Embryonic facial prominence (tissue), 1 donor: ENCODE data around the gene GRIP1.

Experiments
- DNase-seq: peaks from one replicate; pipeline ENCODE4 v3.0.0-alpha.2; 2016; ENCODE audit errors: extremely low spot score

GRIP1 gene

DNA sequence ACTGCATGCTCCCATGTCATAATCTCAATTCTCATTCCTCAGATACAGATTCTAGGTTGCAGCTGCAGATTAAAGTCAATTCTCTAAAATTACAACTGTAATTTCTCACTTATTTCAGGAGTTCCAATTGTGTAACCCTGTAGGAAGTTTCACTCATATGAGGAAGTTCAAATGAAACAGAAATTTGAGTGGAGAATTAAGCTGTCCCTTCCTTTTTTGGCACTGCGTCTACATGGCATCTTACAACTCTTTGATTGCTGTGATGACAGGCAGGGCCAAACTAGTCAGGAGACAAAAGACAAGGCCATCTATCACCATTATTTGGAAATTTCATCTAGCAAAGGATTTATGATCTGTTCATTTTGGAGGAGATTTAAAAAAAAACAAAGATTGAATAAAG, 13.3 kb upstream of the GRIP1 start:
- DNase-seq = no peak

DNA sequence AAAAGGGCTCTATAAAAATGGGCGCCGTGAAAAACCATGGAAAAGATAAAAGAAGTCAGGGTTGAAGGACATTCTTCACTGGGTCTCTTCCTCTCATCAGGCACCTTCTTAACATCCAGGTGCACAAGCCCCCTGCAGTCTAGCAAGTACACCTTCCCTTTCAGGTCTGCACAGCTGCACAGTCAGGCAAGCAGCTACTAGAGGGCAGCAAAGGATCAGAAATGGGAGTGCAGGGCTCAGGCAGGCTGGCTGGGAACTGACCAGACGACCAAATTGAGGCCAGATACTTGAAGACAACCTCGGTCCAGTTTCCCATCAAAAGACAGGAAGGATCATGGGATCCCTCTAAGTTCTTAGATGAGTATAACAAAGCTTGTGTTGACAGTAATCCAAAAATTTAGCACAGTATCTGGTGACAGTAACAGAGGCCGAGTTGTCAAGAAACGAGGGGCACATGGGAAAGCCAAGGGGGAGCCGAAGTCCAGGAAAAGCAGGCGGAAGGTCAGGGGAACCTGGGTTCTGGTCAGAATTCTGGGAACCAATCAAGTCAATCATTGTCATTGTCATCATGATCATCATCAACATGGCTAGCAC, 10.1 kb upstream of the GRIP1 start:
- no peak for DNase-seq

DNA sequence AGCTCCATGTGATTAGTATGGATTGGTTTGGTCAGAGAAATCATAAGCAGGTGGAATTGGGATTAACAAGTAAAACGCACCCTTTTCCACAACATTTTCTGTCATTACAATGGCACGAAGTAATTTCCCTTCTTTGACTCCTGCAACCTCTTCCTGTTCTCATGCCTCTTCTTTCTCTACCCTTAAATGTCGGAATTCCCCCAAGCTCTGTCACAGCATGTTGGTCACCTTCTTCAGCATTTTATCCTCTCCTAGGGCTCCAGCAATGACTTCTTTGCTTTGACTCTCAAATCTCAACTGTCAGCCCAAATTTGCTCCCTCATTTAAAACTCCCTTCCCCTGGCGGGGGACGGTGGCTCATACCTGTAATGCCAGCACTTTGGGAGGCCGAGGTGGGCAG, 5.3 kb upstream of the GRIP1 start:
- DNase-seq = no peak

DNA sequence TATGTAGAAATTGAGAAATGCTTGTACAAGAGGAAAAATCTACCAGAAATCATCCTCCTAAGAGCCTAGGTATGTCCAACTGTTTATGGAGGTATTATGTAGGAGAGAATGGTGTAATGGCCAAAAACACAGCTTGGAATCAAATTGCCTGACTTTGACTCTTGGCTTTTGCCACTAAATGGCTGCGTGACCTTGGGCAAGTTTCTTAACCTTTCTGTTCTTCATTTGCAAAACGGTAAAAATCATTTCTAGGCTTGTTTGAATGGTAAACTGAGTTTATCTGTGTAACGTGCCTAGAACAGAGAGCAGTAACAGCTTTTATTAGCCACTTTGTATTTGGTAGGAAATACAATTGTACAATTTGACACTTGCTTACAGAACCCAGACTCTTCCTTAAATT, 4.9 kb upstream of the GRIP1 start:
- DNase-seq = no peak

DNA sequence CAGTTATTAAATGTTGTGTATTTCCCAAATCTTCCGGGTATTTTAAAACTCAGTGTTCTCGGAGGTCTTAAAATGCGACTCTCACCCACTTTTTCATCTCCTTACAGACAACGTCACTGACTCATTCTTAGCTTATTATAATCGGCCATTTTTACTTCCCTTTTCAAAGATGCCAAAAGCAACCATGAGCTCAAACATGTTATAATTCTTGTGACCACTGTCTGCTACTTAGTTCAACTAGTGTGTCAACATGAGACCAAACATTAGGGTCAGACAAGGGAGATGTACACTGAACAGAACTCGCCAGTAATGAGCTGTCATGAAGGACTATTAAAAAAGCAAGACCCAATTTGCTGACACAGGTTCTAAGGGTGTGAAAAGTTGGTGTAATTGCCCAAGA, 4.2 kb upstream of the GRIP1 start:
- DNase-seq = no peak

DNA sequence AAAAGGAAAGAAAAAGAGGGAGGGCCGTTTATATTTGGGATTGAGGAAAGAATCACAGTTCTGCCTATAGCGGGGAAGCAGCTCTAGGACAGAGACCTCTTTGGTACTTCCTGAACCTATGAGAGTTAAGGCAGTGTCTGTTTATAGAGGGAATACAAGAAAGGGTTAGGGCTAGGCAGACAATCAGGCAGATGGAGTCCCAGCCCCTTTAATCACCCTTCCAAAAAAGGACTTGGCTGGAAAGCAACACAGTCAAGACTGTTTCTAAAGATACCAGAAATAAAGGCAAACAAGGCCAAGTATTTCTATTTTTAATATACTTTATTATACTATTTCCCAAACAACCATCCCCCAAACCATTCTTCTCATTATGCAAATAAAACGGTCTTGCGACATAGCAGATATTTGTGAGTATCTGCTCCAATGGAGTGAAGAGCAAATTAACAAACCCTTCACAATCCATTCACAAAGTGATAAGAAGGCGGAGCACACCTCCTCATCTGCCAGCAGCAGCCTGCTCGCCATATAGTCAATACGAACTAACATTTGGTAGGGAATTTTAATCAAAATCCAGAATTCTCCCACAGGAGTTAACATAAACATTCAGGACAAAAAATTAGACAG, 697 bp upstream of the GRIP1 start:
- DNase-seq = no peak

DNA sequence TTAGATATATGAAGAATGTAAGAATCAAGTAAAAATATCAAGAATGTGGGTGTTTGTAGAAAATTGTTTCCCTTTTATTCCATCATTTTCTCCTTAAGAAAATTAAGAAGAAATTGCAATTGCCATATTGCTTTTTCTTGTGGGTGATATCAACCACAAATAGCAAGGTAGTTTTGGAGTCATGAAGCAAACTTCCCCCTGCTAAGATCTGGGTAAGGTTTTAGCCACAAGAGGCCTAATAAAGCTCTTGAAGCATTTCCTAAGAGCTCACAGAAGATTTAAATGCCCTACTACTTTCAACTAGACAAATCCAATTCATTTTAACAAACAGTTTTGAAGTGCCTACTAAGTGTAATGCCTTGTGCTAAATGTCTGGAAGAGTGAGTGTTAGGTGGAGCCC, 2.6 kb downstream of the GRIP1 start:
- DNase-seq = no peak

DNA sequence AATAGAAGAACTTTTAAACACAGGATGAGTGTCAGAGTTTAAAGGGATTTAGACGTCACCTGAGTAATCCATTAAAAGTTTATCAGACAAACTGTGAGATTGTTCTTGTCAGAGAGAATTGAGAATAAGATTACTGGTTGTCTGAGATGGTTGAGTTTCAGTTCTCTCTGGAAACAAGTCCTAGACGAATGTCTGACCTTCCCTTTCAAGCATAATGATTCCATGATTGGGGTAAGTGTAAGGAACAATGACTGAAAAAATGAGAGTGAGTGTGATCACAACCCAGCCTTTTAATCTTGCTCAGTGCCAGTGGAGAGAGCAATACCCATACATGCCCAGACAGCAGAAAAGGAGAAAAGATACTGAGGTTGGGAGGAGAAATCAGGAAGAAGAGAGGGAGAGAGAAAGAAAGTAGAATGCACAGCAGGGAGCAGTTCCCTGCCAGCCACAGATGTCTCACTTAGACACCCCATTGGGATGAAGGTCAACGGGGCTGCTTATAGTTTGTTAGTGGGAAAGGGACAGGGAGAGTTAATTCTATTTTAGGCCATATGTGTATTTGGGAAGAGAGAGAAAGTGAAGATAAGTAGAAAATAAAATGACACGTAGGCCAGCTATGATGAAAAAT, 4.3 kb downstream of the GRIP1 start:
- no peak for DNase-seq

DNA sequence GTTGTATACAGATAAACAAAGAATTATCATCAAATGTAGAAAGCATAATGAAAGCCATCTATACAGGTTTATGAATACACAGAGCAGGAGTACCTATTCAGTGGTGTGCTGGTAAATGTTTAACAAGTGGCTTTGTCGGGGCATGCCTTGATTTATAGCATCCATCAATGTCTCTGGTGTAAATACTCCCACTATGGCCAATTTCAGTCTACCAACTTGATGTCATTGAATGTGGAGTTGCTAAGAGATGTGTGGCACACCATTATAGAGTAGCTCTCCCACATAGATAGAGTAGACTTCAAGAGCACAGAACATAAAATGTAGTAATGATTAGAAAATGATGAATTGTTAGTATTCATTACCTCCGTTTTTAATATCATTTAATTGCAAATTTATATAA, 9.3 kb downstream of the GRIP1 start:
- no peak for DNase-seq

DNA sequence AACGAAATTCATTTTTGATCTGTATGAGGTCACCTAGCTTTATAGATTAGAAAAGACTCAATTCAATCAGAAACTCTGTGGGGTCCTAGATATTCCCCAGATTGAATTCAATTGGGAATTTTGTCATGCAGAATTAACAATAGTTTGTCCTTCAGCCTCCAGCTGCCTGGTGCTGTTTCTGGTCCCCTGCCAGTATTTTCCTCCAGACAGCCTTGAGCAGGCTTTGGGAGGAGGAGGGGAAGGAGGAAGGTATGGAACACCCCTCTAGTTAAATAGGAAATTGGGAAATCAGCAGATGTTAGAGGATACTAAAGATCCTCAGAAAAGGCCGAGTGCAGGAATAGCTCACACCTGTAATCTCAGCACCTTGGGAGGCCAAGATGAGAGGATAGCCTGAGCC, 10.6 kb downstream of the GRIP1 start:
- DNase-seq = no peak

DNA sequence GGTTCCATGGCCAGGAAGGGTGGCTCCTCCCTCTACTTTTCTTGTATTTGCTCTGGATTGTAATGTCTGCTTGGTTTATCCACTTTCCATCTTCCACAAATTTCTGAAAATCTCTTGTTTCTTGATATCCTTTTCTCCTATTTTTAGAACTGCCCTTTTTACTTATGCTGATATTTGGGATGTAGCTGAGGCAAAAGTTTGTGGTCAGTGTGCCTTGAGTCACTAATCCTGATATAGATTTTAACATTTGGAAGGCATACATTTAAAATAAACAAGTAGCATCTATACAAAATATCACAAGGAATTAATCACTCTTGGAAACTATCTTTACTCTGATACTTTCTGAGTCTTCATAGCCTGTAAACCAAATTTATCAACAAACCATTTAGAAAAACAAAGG, 11.0 kb downstream of the GRIP1 start:
- DNase-seq = no peak

DNA sequence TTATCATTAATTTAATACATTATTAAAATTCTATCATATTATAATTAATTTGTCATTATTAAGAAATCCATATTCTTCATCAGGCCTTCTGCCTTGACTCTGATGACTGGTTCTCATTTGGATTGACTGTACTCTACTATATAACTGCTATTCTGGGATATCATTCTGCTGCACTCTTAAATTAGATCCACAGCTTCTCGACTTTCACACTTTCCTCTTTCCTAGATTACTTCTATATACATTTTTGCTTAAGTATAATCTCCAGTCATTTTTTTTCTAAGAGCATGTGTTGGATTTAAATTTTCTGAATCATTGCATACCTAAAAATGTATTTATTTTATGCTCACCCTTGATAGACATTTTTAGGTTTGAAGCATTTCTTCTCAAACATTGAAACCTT, 12.4 kb downstream of the GRIP1 start:
- DNase-seq = no peak

DNA sequence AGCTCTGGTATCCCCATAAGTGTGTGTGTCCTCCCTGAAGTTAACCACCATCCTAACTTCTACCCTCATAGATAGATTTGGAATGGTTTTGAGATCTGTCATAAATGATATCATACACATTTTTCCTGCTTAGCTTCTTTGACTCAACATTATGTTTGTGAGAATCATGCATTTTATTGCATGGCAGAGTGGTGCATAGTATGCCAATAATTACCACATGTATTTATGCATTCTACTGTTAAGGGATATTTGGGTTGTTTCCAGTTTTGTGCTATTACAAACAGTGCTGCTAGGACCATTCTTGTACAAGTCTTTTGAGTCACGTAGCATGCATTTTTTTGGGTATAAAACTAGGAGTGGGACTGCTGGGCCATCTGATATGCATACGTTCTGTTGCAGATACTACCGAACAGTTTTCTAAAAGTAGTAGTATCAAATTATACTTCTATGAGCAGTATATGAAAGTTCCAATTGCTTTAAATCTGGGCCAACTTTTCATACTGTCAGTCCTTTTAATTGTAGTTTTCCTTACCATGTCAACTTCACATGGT, 13.4 kb downstream of the GRIP1 start:
- no peak for DNase-seq

DNA sequence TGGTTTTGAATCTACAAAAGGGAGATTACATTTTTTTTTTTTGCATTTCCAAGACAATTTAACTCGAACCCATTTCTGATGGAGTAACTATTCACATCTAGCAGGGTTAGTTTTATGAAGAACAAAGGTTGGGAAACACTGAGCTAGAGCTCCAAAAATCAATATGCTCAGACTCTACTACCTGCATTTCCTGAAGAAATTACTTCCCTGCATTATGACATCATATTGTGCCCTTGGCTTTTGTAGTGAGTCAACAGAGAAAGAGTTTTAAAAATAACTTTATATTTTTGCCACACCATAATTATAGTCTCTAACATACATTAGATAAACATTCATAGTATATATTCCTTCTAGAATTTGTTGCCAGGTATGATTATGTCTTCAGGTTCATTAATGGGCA, 14.8 kb downstream of the GRIP1 start:
- DNase-seq = no peak

DNA sequence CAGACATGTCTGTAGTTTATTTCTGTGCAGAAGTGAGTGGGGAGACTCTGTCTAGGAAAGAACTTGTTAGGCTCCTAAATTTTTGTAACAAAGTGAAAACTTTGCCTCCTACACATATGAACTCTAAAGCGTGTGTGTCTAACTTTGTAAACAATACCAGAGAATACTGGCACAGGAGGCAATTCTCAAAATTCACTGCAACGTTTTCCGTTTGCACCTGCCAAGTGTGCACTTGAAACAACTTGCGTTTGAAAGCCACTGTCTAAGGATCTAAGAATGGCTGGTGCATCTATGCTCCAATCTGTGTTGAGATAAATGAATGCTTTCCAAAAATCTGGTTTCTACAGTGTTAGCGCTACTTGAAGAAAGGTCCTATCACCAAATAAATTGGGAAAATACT, 15.3 kb downstream of the GRIP1 start:
- DNase-seq = no peak

DNA sequence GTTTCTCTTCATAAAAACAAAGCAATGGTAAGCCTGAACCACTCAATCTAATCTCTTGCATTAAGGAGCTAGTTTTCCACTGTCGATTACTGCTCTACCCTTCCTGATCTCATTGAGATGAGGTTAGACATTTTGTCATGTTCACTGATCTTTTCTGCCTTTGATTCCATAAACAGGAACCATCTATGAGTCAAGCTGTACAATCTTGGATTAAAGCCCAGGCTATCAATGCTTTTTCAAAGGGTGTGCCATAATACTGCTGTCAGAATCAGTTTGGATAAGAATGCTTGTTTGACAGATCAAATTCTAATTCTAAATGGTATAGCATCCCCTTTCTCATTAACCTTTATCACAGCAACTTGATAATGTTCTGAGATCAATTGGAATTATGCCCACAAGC, 16.1 kb downstream of the GRIP1 start:
- no peak for DNase-seq

DNA sequence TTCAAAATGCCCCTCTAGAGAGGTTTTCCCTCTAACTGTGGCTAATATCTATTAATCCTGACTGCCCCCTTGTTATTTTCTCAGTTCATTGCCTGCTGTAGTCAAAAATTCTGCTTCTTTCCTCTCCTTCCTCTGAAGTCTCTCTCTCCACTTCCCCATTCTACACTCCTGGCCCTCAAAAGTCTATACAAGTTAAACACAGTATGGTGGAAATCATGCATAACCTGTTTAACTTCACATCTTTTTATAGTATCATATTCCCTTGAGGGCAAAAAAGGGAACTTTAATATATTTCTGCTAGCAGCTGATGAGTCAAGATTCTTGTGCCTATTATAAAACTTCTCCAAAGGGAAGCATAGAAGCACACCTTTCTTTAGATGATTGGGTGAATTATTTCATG, 16.7 kb downstream of the GRIP1 start:
- DNase-seq = peak; percentile 13

DNA sequence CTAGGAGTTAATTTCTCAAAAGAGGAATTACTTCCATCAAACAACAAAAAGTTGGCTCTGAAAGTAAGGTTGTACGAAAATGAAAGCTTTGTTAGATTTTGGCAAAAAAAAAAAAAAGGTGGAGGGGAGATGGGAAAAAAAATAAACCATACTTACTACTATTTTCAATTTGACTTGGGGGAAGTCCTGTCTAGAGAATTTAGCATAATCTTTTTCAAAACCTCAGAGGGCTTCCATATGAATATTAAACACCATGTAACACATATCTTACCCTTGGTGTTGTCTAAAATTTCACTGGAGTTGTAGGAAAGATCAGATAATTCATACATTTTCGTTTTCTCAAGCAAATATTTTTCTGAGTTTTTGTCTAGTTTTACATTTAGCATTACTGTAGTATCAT, 17.5 kb downstream of the GRIP1 start:
- no peak for DNase-seq

DNA sequence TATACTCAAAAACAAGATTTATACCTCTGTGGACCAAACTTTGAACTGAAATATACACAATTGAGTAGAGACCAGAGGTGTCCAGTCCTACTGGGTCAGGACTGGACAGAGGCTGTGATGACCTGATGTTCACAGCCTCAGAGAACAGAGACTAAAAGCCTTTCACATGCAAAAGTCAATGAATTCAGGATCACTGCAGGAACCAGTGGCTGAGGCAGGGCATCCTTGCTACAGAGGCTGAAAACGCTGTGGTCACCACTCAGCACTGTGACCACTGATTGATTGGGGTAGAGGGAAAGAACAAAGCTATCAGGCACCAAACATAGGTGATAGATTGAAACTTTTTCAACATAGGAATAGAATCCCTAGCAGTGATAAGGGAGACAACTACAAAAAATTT, 25.1 kb downstream of the GRIP1 start:
- no peak for DNase-seq

DNA sequence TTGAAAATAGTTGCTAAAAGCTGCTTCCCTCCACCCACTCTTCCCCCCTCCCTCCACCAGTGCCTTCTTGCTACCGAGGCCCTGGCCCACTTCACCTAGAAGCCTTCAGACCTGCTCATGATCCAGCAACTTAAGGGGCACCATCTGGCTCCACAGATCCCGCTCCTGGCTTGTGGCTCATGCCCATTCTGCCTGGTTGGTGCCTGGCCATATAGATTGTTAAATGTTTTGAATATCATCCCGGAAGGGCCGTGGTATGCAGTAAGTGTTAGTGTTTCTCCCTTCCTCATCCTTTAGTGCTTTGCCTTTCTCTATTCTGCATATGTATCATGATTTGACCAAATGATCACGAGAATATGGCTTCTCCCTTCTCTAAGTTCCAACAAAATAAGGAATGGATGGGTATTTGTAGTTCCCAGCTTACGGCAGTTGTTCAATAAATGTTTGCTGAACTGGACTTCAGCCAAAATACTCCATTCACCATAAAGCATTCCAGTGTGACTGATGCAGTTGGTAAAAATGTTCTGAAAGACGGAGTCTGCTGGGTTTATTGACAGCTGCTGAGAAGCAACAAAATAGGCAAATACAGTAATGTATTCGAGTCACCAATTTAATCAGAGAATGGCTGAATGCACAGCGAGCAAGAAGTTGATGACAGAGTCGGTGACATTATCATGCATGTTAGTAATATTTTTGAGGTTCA, 30.7 kb downstream of the GRIP1 start:
- DNase-seq = no peak

DNA sequence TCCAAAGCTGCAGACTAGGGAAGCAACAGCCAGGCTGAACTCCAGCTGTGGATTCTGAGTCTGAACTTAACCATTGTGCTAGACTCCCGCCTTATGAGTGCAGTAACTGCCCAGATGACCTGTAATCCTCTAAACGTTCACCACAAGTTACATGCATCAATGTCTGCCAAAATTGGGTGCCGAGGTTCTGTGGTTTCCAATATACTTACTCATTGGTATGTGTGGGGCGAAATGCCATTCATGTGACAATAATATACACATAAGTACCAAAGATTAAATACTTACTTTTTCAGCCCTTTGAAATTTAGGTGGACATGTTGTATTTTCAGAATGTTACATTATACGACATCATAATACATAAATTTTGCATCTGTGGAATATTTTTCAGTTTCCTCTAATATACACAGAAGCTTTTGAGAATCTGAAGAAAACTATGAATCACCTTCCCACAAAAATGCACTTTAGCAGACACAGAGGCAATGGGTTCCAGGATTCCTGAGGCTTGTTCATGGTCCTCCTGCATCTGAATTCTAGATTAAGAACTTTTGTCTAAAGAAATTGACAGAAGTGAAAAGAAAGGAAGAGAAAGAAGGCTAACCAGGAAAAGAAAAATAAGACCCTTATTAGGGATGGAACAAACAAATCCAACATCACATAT, 31.7 kb downstream of the GRIP1 start:
- DNase-seq = no peak

DNA sequence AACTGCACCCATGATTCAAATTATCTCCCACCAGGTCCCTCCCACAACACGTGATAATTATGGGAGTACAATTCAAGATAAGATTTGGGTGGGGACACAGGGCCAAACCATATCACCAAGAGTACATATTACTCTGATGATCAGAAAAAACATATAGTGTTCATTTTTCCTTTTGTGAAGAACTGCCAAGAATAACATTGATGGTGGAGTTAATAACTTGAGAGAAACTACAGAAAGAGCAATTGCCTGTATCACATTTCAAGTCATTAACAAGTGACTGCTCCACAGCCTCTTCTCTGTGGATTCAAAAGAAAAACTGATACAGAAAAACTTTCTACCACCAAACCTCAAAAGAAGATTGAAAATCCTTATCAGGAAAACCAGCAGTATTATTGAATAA, 34.7 kb downstream of the GRIP1 start:
- no peak for DNase-seq
